Stimulated activated CD4-positive, alpha-beta T cell treated with anti-CD3 and anti-CD28 coated beads, Interleukin-12 subunit alpha, Interleukin-12 subunit beta, amount 100 ng/mL, for 24 hours (primary cell): ENCODE measurements around the gene HS1BP3.

Source experiments
- DNase-seq, 2 experiments: peaks; one replicate each; pipeline ENCODE4 v3.0.0-alpha.2; 2020; ENCODE audit warnings: low read depth in 2 of 2

Gene HS1BP3

GRCh38 chr2:20585710-20586594 lies 64.9 kb downstream of the HS1BP3 start:
- DNase-seq: no peak

- DNase-seq: no peak
Measured at GRCh38 chr2:20585359-20585709, 65.6 kb downstream of the HS1BP3 start.

DNA sequence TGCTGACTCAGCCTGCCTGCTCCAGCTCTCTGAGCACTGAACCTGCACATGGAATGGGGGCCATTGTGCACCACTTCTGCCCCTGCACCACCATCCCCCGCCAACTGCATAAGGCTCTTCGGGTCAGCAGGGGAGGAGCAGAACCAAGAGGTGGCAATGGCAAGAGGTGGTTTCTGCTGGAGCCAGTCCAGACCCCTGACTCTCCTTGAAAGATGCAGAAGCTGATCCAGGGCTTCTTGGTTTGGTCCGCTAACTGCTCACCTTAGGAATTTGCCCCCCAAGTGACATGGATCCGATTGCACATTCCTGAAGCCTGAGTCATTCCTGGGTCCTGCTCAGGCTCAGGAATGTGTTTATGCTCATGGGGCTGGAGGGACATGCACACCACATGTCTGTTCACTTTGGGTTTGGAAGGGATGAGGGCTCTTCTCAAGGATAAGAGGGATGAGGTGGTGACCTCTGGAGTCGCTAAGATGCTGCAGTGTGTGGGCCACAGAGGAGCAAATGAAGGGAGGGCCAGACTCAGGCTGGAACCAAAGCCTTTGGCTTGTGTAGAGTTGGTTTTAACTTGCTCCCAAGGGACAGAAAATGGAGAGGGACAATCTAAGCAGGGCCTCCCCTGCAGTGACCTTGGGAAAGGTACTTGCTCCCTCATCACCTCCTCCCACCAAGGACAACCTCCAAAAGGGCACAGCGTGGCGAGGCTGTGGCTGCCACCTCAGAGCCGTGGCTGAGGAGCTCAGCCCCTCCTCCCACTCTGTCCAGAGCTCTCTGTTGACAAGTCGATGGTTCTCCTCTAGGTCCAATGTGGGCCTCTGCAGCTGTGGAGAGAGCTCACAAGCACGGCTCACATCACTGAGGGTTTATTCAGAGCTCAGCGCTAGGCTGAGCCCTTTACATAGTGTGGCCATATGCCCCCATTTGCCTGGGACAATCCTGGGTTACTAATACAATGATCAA lies 66.2 kb downstream of the HS1BP3 start:
- no peak for DNase-seq

GRCh38 chr2:20584045-20584398 lies 66.9 kb downstream of the HS1BP3 start:
- DNase-seq: no peak

GRCh38 chr2:20583425-20583881 lies 67.4 kb downstream of the HS1BP3 start:
- DNase-seq: no peak

DNA sequence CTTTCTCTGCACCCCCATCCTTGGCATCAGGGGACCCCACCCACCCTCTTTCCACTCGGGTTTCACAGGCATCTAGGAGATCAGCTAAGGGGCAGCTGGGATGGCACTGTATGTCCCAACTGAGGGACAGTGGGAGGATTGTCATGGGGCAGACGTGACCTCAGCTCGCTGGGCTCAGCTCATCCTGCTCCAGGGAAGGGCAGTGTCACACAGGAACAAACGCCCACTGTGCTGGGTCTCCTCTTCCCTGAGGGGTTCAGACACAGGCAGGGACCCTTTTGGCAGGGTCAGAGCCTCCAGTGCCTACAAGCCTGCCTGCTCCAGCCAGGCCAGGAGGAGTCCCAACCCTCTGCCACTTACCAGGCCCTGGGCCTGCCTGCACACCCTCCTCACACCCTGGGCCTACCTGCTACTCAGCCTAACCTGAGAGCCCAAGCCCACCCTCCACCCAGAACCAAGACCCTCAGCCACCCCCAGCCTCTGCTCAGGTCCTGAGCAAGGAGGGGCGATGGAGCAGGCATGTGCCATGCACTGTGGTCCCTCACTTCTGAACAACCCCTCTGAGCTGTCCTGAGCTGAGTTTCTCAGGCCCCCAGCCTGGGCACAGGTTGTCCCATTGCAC lies 68.2 kb downstream of the HS1BP3 start:
- DNase-seq: no peak

DNA sequence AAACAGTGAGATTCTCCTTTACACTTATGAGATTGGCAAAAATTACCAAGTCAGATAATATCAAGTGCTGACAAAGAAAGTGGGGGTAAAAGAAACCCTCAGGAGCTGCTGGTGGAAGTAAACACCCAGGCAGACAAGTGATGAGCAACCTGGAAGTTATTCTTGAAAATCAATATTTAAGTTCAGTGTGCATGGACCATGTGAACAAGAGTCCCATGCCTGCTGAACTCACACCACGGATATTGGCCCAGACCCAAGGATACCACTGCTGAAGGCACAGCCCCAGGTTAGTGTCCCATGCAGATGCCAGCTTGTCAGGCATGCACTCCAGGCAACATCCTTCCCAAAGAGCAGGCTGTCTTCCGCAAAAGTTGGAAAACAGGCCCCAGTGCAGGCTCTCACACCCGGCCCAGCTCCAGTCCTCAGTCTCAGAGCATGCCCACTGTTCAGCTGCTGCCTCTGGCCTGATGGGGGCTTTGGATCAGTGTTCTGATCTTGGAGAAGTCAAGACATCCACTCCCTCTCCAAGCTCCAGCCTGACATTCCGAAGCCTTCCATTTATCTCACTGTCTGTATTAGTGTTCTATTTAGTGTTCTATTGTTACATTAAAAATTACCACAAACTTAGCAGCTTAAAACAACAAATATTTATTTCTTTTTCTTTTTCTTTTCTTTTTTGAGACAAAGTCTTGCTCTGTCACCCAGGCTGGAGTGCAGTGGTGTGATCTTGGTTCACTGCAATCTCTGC lies 70.0 kb downstream of the HS1BP3 start:
- DNase-seq: no peak

DNA sequence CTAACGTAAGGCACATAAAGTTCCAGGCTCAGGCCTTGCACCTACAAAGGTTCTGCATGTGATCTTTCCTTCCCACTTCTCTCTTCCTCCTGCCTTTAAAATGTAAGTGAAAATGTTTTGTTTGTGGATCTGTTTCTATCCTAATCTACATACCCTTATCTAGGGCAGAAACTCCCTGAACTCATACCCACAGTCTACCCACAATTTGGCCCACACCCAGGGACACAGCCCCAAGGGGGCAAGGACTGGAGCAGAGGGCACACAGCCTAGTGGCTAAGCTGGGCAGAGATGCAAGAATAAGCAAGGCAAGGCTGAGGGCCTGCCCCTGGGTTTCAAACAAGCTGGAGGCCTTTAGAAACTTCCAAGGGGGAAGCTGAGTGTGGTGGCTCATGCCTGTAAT lies 71.0 kb downstream of the HS1BP3 start:
- DNase-seq: no peak

DNA sequence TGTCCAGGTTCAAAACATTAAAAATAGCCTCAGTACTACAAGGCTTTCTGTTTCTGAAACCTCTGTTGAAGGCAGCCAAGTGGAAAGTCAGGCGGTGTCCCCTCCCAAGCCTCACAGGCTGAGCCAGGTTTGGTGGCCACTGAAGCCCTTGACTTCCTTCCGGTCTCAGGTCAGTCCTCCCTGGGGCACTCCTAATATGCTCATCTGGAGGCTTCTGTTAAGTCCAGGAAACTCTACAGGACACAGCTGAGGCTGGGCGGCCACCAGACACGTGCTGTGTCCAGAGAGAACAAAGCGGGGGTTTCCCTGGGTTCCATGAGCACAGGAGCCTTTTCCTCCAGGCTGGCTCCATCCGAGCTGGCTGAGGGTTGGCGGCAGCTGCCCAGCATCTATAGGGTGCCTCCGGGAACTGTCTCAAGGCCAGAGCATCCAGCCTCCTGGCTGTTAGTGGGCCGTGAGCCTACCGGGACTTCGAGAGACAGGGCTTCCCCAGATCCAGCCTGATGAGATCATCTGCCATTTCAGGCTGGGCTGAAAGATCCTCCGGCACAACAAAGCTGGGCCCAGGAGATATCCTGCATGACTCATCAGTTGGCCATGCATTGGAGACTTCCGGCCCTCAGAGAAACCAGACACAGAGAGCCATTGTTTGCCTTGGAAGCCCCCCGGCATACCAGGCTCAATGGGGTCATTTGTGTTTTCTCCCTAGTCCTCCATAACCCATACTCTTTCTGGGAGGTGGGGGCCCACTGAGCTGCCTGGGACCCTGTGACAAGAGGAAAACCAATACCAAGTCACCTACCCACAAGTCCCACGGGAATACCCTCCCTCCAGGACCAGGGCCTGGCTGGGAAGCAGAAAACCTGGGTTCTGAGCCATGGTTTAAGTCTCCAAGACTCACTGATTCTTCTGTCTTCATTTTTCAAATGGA lies 71.7 kb downstream of the HS1BP3 start:
- no peak for DNase-seq

DNA sequence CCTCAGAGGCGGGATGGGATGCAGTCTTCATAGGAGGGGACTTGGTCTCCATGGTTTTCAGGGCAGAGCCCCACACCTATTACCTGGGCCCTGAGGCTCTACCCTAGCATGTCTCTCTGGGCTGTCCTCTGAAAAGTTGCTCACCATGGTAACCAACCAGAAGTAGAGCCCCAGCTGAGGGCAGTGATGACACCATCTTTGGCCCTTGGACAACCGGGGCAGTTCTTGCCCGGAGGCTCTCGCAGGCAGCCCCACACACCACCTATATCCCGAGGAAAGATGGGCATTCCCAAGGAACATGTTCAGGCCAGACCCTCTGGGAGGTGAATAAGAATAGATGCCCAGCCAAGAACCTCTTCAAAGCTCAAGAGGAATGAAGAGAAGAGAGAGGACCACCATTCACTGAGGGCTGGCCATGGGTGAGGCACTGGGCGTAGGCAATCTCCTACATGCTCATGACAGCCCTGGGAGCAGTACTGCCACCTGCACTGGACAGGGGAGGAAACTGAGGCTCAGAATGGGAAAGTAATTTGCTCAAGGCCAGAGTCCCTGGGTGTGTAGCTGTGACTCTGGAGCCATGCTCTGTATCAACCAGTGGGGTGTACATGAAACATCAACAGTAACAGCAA lies 72.5 kb downstream of the HS1BP3 start:
- DNase-seq: no peak

- DNase-seq: no peak
Measured at GRCh38 chr2:20577495-20578235, 73.2 kb downstream of the HS1BP3 start.

DNA sequence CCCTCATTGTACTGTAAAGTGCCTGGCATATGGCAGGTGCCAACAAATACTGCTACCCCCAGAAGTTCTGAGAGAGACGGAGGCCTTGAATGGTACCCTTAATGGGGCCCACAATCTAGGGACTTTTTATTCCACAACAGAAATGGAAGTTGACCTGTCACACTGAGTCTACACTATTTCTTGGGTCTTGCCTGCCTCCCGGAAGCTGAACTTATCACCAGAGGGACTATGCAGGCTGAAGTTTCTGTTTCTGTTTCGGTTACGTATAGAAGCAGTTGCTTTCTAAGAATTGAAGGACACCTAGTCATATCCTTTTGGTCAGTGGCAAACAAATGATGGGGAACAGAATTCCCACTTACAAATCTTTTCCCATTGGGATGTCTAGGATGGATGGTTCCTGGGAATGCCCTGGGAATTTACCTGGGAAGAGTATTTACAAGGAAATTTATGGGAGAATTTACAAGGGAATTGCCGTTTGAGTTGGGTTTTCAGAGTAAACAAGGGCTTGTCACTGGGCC lies 74.2 kb downstream of the HS1BP3 start:
- no peak for DNase-seq

DNA sequence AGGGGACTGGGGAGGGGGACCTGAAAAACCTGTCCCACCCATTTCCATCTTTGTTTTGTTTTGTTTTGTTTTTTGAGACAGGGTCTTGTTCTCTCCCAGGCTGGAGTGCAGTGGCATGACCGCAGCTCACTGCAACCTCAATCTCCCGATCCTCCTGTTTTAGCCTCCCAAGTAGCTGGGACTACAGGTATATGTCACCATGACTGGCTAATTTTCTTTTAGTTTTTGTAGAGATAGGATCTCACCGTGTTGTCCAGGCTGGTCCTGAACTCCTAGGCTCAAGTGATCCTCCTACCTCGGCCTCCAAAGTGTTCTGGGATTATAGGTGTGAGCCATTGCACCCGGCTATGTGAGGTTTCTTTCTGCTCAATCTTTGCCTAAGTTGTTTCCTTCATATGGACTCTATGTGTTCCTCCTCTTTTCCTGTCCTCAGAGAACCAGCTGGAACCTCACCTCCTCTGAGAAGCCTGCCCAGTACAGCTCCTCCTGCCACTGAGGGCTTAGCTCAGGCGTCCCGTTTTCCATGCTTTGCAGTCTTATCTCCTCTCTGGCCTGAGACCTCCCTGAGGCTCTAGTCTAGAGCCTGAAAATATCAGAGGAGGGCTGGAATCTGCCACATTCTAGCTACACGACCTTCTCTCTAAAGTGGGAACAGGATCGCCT lies 74.8 kb downstream of the HS1BP3 start:
- no peak for DNase-seq

DNA sequence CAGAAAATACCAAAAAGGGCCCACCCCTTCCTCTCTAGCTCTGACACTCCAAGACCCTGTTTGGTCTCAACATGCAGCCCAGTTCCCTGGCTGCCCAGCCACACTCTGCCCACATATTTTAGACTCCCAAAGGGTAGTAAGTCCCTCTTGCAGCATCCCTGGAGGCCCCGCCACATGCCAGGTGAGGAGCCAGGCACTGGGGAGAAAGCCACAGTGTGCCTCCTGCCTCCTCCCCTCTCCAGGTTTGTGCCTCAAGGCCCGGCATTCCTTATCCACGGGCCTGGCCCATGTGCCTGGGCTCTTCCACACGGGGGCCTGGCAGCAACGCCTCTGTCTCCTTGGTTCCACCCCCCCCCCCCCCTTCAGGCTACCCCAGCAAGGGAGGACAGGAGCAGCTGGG lies 75.5 kb downstream of the HS1BP3 start:
- DNase-seq: no peak

- no peak for DNase-seq
Measured at GRCh38 chr2:20574930-20575329, 76.0 kb downstream of the HS1BP3 start.

DNA sequence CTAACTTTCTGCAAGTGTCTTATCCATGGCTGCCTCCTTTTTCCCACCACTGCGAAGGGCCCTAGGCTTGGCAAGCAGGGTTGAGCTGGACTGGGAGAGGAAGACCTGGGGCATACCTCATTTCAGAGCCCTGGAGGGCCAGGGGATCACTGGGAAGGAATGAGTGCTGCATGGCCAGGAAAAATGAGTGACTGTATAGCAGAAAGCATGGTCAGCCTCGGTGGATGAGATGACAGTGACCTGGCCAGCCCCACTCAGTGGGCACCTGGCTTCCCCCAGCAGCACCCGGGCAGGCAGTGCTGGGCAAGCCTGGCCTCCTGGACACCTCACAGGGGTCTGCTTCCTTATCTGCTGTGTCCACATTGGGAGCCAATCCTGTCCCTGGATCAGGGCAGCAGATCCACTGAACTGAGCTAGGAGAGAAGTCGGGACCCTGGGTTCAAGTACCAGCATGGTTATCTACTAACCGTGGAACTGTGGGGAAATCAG lies 76.4 kb downstream of the HS1BP3 start:
- DNase-seq: no peak

- no peak for DNase-seq
Measured at GRCh38 chr2:20573620-20574422, 77.1 kb downstream of the HS1BP3 start.
